ENCODE results near the gene DNAJC15.

The DNAJC15 gene

GRCh38 chr13:42991898-42992763 is 31.3 kb upstream of the DNAJC15 start, which contains the start of gene EPSTI1:
TSS of gene EPSTI1 (minus strand) at chr13:42992241. CDS start at chr13:42992165, 76 bp downstream.
- H3K4me3 ChIP-seq (ENCODE audit: low read depth, low read length): peak within 1 kb of the TSS; percentile 58
- POLR2A ChIA-PET: no interaction called here
- DNase-seq (ENCODE audit: low read depth, low spot score): no peak
- TF ChIP-seq CTCF (IDR thresholded peaks at IDR 0.05; ENCODE audit: insufficient read depth, low read length, missing control alignments): no peak
- CTCF ChIA-PET: interaction anchor here (0.8 to 8.3 kb wide), 5 partner anchors 10 to 172 kb away, joined by 3 to 65 read pairs (median 3); no protein-coding TSS in a partner anchor

GRCh38 chr13:42992764-42993122 is 30.6 kb upstream of the DNAJC15 start:
- TF ChIP-seq CTCF (IDR thresholded peaks at IDR 0.05; ENCODE audit: insufficient read depth, low read length, missing control alignments): no peak
- ChIA-PET CTCF (interaction anchor here (1.3 to 8.3 kb wide), 3 partner anchors 10 to 24 kb away, joined by 3 to 65 read pairs (median 25); no protein-coding TSS in a partner anchor), POLR2A (no interaction called here)
- no peak overlapping the region for H3K4me3 ChIP-seq (ENCODE audit: low read depth, low read length)
- no peak for DNase-seq (ENCODE audit: low read depth, low spot score)

- H3K4me3 ChIP-seq (ENCODE audit: low read depth, low read length): no peak overlapping the region
- no peak for DNase-seq (ENCODE audit: low read depth, low spot score)
- CTCF ChIA-PET: interaction anchor here (1.4 to 8.3 kb wide), 2 partner anchors 26 to 29 kb away, joined by 3 to 65 read pairs; partner anchors contain the start of gene DNAJC15
- TF ChIP-seq CTCF (IDR thresholded peaks at IDR 0.05; ENCODE audit: insufficient read depth, low read length, missing control alignments): no peak
- POLR2A ChIA-PET: no interaction called here
Observed at GRCh38 chr13:42994878-42995277, 28.5 kb upstream of the DNAJC15 start.

GRCh38 chr13:42996584-42996983 is 26.8 kb upstream of the DNAJC15 start:
- peak; percentile 98 for DNase-seq (ENCODE audit: low read depth, low spot score)
- TF ChIP-seq CTCF (IDR thresholded peaks at IDR 0.05; ENCODE audit: insufficient read depth, low read length, missing control alignments): no peak
- ChIA-PET POLR2A (interaction anchor here (0.6 to 1.7 kb wide), 6 partner anchors 10 to 249 kb away, joined by 3 to 5 read pairs (median 4); no protein-coding TSS in a partner anchor), CTCF (interaction anchor here (0.7 to 1.9 kb wide), 4 partner anchors 10 to 401 kb away, joined by 3 to 6 read pairs (median 6); no protein-coding TSS in a partner anchor)
- no peak overlapping the region for H3K4me3 ChIP-seq (ENCODE audit: low read depth, low read length)

GRCh38 chr13:42997381-42997780 is 26.0 kb upstream of the DNAJC15 start:
- no peak for TF ChIP-seq CTCF (IDR thresholded peaks at IDR 0.05; ENCODE audit: insufficient read depth, low read length, missing control alignments)
- H3K4me3 ChIP-seq (ENCODE audit: low read depth, low read length): no peak overlapping the region
- DNase-seq (ENCODE audit: low read depth, low spot score): no peak
- ChIA-PET POLR2A (interaction anchor here (0.7 to 1.7 kb wide), 3 partner anchors 12 to 60 kb away, joined by 3 to 5 read pairs (median 4); no protein-coding TSS in a partner anchor), CTCF (interaction anchor here (0.7 to 1.9 kb wide), 6 partner anchors 9 to 401 kb away, joined by 3 to 6 read pairs (median 4); no protein-coding TSS in a partner anchor)

- ChIA-PET CTCF (no interaction called here), POLR2A (no interaction called here)
- no peak for DNase-seq (ENCODE audit: low read depth, low spot score)
- no peak overlapping the region for H3K4me3 ChIP-seq (ENCODE audit: low read depth, low read length)
- no peak for TF ChIP-seq CTCF (IDR thresholded peaks at IDR 0.05; ENCODE audit: insufficient read depth, low read length, missing control alignments)
Observed at GRCh38 chr13:42999491-42999890, 23.9 kb upstream of the DNAJC15 start.
